ENCODE results near the gene DGKI. TPM values are rescaled to one million over a fixed set of nuclear protein-coding genes. Genes with fewer than 3 reads are reported as not detected.

DGKI gene
- total and polyA plus RNA-seq, 2 of the 13 experiments (the other 11 are each of a cell fraction or from before 2014, with no cell fraction given): 0.09 to 0.17 TPM

- ChIA-PET POLR2A (no interaction called here), CTCF (ENCODE audit: low intra/inter-chr PET ratio, low total read pairs) (no interaction called here)
- Histone ChIP-seq H3K9ac (ENCODE audit: insufficient read depth, low read depth, low read length) (no peak overlapping the region), H4K20me1 (ENCODE audit: insufficient read depth, low read length) (no peaks in the 10 kb centered on the region), H3K4me3 (replicated peaks in 1 of 3; ENCODE audit: insufficient read depth in 1 of 3, low read depth in 2 of 3, low read length in 3 of 3) (no peak overlapping the region), H3K4me1 (ENCODE audit: insufficient read depth, low read length) (no peaks in the 10 kb centered on the region), H3K27me3 (ENCODE audit: control insufficient read depth in 1 of 2, insufficient read depth in 2 of 2, low read length in 2 of 2) (no peaks in the 10 kb centered on the region), H2AFZ (ENCODE audit: low read length) (no peak overlapping the region), H3K36me3 (replicated peaks in 1 of 2; ENCODE audit: control insufficient read depth in 1 of 2, insufficient read depth in 2 of 2, low read length in 2 of 2) (no peaks in the 10 kb centered on the region), H3K27ac (ENCODE audit: extremely low read length, insufficient read depth, low read length) (no peak overlapping the region), H3K79me2 (ENCODE audit: insufficient read depth, low read length) (no peaks in the 10 kb centered on the region), H3K9me3 (ENCODE audit: low read length) (no peaks in the 10 kb centered on the region), H3K4me2 (ENCODE audit: low read depth, low read length) (no peak overlapping the region)
- 24% methylated on average over 2 of the region's 2 CpGs for WGBS (ENCODE audit: low lambda C conversion rate)
- no TSS peak for BruUV-seq (replicated peaks)
- ATAC-seq: no peak
- TF ChIP-seq ZNF451 (CRISPR knock-in tag; IDR thresholded peaks at IDR 0.05): no peak
- no peak for TF ChIP-seq NONO (IDR thresholded peaks at IDR 0.05)
- no peak for TF ChIP-seq NONO (CRISPR knock-in tag; conservative IDR thresholded peaks at IDR 0.05)
- no peak for TF ChIP-seq ZNF333 (CRISPR knock-in tag; IDR thresholded peaks at IDR 0.05; ENCODE audit: borderline replicate concordance)
- TF ChIP-seq CAMTA2 (CRISPR knock-in tag; IDR thresholded peaks at IDR 0.05; ENCODE audit: borderline replicate concordance): no peak
- TF ChIP-seq, protein P1, sequence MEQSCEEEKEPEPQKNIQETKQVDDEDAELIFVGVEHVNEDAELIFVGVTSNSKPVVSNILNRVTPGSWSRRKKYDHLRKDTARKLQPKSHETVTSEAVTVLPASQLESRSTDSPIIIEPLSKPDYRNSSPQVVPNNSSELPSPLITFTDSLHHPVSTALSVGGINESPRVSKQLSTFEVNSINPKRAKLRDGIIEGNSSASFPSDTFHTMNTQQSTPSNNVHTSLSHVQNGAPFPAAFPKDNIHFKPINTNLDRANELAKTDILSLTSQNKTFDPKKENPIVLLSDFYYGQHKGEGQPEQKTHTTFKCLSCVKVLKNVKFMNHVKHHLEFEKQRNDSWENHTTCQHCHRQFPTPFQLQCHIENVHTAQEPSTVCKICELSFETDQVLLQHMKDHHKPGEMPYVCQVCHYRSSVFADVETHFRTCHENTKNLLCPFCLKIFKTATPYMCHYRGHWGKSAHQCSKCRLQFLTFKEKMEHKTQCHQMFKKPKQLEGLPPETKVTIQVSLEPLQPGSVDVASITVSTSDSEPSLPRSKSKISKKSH (CRISPR knock-in tag; IDR thresholded peaks at IDR 0.05; ENCODE audit: borderline replicate concordance): no peak
- TF ChIP-seq ZNF549 (CRISPR knock-in tag; IDR thresholded peaks at IDR 0.05): no peak
- TF ChIP-seq PRDM4 (CRISPR knock-in tag; IDR thresholded peaks at IDR 0.05; ENCODE audit: borderline replicate concordance): no peak
- no peak for TF ChIP-seq FOXM1 (CRISPR knock-in tag; IDR thresholded peaks at IDR 0.05)
- no peak for TF ChIP-seq PAF1 (CRISPR knock-in tag; IDR thresholded peaks at IDR 0.05)
- no peak for TF ChIP-seq SYNCRIP (IDR thresholded peaks at IDR 0.05; ENCODE audit: insufficient read depth, low read depth, low read length)
- TF ChIP-seq NR3C1 (CRISPR knock-in tag; IDR thresholded peaks at IDR 0.05): no peak
- TF ChIP-seq SNAPC4 (CRISPR knock-in tag; IDR thresholded peaks at IDR 0.05): no peak
- no peak for TF ChIP-seq ZNF891 (CRISPR knock-in tag; IDR thresholded peaks at IDR 0.05)
- TF ChIP-seq, protein P2, sequence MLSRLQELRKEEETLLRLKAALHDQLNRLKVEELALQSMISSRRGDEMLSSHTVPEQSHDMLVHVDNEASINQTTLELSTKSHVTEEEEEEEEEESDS (CRISPR knock-in tag; IDR thresholded peaks at IDR 0.05; ENCODE audit: borderline replicate concordance): no peak
- no peak for TF ChIP-seq HNRNPH1 (optimal IDR thresholded peaks at IDR 0.05; ENCODE audit: low read depth, low read length)
- no peak for TF ChIP-seq ZNF713 (CRISPR knock-in tag; IDR thresholded peaks at IDR 0.05)
- no peak for DNase-seq (ENCODE audit: low spot score)
- FAIRE-seq: no peak
- in situ Hi-C loops (cut with HindIII; ENCODE audit: extremely low pct_ligation_motif_present, low pct_unique_long_range_greater_than_20kb): no loop called here
- intact Hi-C loops (cut with micrococcal nuclease; ENCODE audit: unreplicated experiment): no loop called here
These were observed 473.3 kb downstream of the DGKI start for GRCh38 chr7:137373507-137373906.
